Activated T-helper 9 cell treated with anti-CD3 and anti-CD28 coated beads, Interleukin-2, amount 50 U/mL, for 16 hours (primary cell): Measurements from ENCODE around the gene SPEF2.

Source experiments
- DNase-seq: peaks from one replicate; pipeline ENCODE4 v3.0.0-alpha.2; 2020; ENCODE audit warnings: low read depth

The SPEF2 gene

GRCh38 chr5:35780236-35780635, 162.6 kb downstream of the SPEF2 start:
- DNase-seq = no peak

DNA sequence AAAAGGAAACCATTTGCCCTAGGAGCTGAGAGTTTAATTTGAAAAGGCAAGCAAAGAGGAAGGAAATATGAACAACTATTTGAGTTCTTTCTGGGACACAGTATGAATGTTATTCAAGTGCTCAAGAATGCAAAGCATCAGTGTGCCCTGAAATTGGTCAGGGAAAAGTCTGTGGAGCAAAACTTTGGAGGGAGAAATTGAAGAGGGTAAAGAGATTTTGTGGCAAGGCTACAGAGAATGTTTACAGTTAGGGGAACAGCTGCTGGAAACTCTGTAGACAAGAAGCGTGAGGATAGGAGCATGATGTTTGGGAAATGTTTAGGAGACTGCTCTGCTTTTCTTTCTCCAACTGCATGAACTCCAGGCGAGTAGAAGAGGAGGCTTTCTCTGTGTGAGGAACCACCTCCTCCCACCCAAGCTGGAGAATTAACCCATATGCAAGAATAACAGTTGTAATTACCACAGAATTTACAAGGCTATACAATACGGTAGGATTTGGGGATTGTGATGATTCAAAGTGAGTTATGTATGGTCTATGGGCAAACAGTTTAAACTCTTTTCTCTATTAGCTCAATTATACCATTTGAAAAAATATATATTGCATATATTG, 163.6 kb downstream of the SPEF2 start:
- DNase-seq = no peak

DNA sequence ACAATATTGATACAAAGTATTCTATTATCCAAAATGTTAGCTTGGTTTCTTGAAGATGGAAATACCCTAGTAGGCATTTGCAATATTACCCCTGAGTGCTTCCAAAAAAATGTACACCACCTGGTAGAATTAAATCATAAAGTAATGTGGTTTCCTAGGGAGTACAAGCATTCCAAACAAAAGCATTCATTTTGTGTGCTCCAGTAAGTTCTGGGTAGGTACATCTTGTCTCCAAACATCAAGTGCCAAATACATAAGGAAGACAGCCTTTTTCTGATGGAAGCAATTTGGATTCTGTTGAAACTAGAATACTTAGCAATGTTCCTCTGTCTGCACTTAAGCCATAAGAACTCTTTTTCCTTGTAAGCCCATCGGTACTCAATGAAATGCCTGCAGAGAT, 165.9 kb downstream of the SPEF2 start:
- no peak for DNase-seq

DNA sequence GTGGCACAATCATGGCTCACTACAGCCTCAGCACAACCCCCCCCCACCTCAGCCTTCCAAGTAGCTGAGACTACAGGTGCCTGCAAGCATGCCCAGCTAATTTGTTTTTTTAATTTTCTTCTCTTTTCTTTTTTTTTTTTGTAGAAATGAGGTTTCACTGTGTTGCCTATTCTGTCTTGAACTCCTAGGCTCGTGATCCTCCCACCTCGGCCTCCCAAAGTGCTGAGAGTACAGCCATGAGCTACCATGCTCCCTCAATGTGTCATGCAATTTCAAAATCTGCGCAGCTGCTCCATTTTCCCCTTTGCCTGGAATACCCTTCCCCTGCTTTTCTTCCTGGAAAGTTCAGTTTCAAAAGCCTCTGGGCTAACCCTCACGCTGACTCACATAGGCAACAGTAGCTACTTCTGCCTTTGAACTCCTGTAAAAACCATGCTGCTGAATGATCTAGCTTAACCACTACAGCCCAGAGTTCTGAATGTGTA, 168.0 kb downstream of the SPEF2 start:
- no peak for DNase-seq

GRCh38 chr5:35788724-35789123, 171.1 kb downstream of the SPEF2 start:
- no peak for DNase-seq

- DNase-seq = no peak
Measured at GRCh38 chr5:35789732-35790456, 172.2 kb downstream of the SPEF2 start.

DNA sequence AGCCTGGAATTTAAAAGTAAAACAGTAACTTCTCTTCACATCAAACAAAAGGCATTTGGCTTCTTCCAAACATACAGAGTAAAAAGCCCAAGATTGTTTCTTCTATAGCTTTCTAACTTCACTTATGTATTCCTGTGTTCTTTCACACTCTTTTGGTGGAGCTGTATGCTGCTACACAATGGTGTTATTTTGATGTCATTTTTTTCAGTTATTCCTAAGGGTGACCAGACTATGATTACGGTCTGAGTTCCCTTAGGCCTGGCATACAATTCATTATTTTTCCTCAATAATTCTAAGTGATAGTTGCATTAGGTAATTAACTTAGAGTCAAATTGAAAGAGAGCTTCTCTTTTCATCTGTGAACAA, 172.8 kb downstream of the SPEF2 start:
- DNase-seq = no peak

DNA sequence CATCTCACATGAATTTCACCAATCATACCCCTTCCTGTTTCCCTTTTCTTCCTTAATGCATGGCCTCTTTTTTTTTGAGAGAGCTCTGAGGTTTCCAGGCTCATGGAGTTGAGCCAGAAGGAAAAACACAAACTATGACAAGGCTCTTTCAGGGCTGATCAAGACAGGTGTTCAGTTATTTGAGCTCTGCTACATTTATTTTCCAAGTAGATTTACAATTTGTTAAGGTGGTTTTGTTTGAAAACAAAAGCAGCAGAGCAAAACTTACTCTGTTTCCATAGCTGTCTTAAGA, 176.6 kb downstream of the SPEF2 start:
- DNase-seq = no peak

- no peak for DNase-seq
Measured at GRCh38 chr5:35794684-35795375, 177.2 kb downstream of the SPEF2 start.

GRCh38 chr5:35799181-35799580, 181.5 kb downstream of the SPEF2 start:
- DNase-seq = no peak

DNA sequence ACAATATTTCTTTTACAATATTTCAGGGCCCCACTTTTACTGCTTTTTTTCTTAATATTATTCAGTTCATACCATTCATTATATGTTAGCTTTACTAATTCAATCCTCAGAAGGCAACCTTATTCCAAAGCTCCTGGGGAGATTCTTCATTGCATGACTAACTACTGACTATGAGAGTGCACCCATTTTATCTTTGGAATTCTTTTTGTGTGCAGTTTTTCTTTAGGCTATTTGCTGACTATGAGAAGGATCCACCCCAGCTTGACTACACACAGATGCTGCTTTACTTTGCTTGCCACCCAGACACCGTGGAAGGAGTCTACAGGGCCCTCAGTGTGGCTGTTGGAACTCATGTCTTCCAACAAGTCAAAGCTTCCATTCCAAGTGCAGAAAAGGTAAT, 182.1 kb downstream of the SPEF2 start:
- no peak for DNase-seq

GRCh38 chr5:35803191-35803651, 185.6 kb downstream of the SPEF2 start:
- no peak for DNase-seq

DNA sequence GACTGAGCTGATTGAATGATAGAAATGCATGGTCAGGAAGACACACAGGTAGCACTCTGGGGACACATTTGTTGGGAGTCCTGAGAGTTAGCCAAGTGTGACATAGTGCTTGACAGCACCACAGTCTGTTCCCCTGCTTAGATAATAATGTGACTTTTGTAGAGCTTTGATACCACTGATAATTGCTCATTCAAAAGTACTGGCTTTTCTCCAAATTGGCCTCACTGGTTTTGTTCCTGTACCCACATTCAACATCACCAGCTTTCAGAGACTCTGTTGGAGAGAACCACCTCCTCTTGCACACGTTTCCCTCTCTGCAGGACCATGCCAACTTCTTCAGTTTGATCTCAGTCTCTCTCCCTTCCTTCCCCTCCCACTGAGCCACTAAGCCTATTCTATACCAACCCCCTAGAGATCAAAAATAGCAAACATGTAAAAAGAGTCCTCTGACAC, 186.6 kb downstream of the SPEF2 start:
- no peak for DNase-seq

GRCh38 chr5:35804841-35805240, 187.2 kb downstream of the SPEF2 start:
- no peak for DNase-seq

- DNase-seq = no peak
Measured at GRCh38 chr5:35810601-35811000, 192.9 kb downstream of the SPEF2 start.

- DNase-seq = no peak
Measured at GRCh38 chr5:35811108-35811741, 193.6 kb downstream of the SPEF2 start.

GRCh38 chr5:35813521-35813920, 195.9 kb downstream of the SPEF2 start:
- DNase-seq = no peak

- DNase-seq = no peak
Measured at GRCh38 chr5:35815089-35815936, 197.7 kb downstream of the SPEF2 start.

GRCh38 chr5:35816881-35817521, 199.3 kb downstream of the SPEF2 start:
- DNase-seq = no peak

- no peak for DNase-seq
Measured at GRCh38 chr5:35819026-35819425, 201.4 kb downstream of the SPEF2 start.

DNA sequence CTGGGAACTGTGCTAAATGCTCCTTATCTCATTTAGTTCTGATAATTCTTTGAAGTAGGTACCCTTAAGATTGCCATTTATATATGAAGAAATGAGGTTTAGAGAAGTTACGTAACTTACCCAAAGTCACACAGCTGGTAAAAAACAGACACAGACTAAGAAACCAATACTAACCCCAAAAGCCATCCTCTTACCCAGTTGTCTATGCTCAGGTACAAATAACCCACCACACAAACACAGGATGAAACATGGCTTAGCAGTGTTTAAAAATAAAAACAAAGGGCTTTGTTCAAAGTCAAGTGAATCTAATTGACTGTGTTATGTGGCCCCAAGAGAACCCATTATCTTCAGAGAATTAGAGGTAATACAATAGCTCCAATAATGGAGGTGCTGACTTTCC, 202.0 kb downstream of the SPEF2 start:
- DNase-seq = no peak
